Measurements from ENCODE around the gene GPC4. TPM values are rescaled to one million over a fixed set of nuclear protein-coding genes. Genes with fewer than 3 reads are reported as not detected.

GPC4 gene
- total and polyA plus RNA-seq, 10 of the 15 experiments (the other 5 are each of a cell fraction or from before 2014, with no cell fraction given): 0.04 to 5.8 (median 0.13) TPM

GRCh38 chrX:133306316-133306715, 109.0 kb downstream of the GPC4 start:
- ChIA-PET SMC1A (ENCODE audit: uncharacterized antibody, unreplicated experiment) (no interaction called here), POLR2A (no interaction called here), RAD21 (ENCODE audit: unreplicated experiment) (no interaction called here), CTCF (no interaction called here)
- H3K9me3 ChIP-seq (replicated peaks; ENCODE audit: control insufficient read depth, insufficient read depth, low read length): no peaks in the 10 kb centered on the region
- H3K4me2 ChIP-seq (ENCODE audit: control insufficient read depth, insufficient read depth): no peak overlapping the region
- no peak overlapping the region for H2AFZ ChIP-seq (ENCODE audit: control insufficient read depth, low read depth, low read length)
- no peaks in the 10 kb centered on the region for H4K20me1 ChIP-seq (ENCODE audit: control insufficient read depth, insufficient read depth)
- WGBS (ENCODE audit: insufficient coverage, insufficient replicate concordance, low lambda C conversion rate, missing lambda C conversion rate): 0% methylated on average over 3 of the region's 3 CpGs
- ATAC-seq: no peak
- no peak for FAIRE-seq
- intact Hi-C loops (cut with micrococcal nuclease; ENCODE audit: unreplicated experiment): no loop called here
- no peak for DNase-seq (ENCODE audit: low read depth, low spot score)
- in situ Hi-C loops (cut with MboI): no loop called here
- no peak overlapping the region for H3K9ac ChIP-seq (ENCODE audit: control insufficient read depth, insufficient read depth, low read length)
- no peaks in the 10 kb centered on the region for H3K79me2 ChIP-seq (ENCODE audit: control insufficient read depth, insufficient read depth, low read length)
- H3K27me3 ChIP-seq (replicated peaks in 1 of 2; ENCODE audit: control insufficient read depth in 2 of 2, insufficient read depth in 2 of 2, low read length in 1 of 2): no peaks in the 10 kb centered on the region
- H3K36me3 ChIP-seq (ENCODE audit: control insufficient read depth in 2 of 2, insufficient read depth in 2 of 2, low read length in 1 of 2): no peaks in the 10 kb centered on the region
- TF ChIP-seq ZNF207 (IDR thresholded peaks at IDR 0.05; ENCODE audit: borderline replicate concordance) (no peak), ZNF622 (IDR thresholded peaks at IDR 0.05) (no peak), USF2 (IDR thresholded peaks at IDR 0.05; ENCODE audit: borderline replicate concordance, low read depth, low read length) (no peak), ZZZ3 (IDR thresholded peaks at IDR 0.05; ENCODE audit: control insufficient read depth, insufficient read length, low read depth) (no peak), SMAD1 (IDR thresholded peaks at IDR 0.05; ENCODE audit: low read depth, partially characterized antibody) (no peak), RBBP5 (conservative IDR thresholded peaks at IDR 0.05) (no peak)
- H3K27ac ChIP-seq (ENCODE audit: control insufficient read depth, insufficient read depth): no peak overlapping the region
- BruUV-seq (replicated peaks): no TSS peak
- no peaks in the 10 kb centered on the region for H3K4me1 ChIP-seq (ENCODE audit: control insufficient read depth, insufficient read depth, low read length)
- no peak overlapping the region for H3K4me3 ChIP-seq

- H3K9me3 ChIP-seq (replicated peaks; ENCODE audit: control insufficient read depth, insufficient read depth, low read length): no peaks in the 10 kb centered on the region
- DNase-seq (ENCODE audit: low read depth, low spot score): no peak
- POLR2A ChIA-PET: no interaction called here
- no peaks in the 10 kb centered on the region for H3K4me1 ChIP-seq (ENCODE audit: control insufficient read depth, insufficient read depth, low read length)
- no peaks in the 10 kb centered on the region for H3K79me2 ChIP-seq (ENCODE audit: control insufficient read depth, insufficient read depth, low read length)
- no peak for FAIRE-seq
- CTCF ChIA-PET: no interaction called here
- no peaks in the 10 kb centered on the region for H4K20me1 ChIP-seq (ENCODE audit: control insufficient read depth, insufficient read depth)
- no peak overlapping the region for H3K27ac ChIP-seq (ENCODE audit: control insufficient read depth, insufficient read depth)
- SMC1A ChIA-PET (ENCODE audit: uncharacterized antibody, unreplicated experiment): interaction anchor here (0.7 kb wide), 1 partner anchor 20 kb away, joined by 3 read pairs; no protein-coding TSS in a partner anchor
- H2AFZ ChIP-seq (ENCODE audit: control insufficient read depth, low read depth, low read length): no peak overlapping the region
- intact Hi-C loops (cut with micrococcal nuclease; ENCODE audit: unreplicated experiment) (no loop called here), in situ Hi-C loops (cut with MboI) (no loop called here)
- H3K36me3 ChIP-seq (ENCODE audit: control insufficient read depth in 2 of 2, insufficient read depth in 2 of 2, low read length in 1 of 2): no peaks in the 10 kb centered on the region
- H3K9ac ChIP-seq (ENCODE audit: control insufficient read depth, insufficient read depth, low read length): no peak overlapping the region
- H3K27me3 ChIP-seq (replicated peaks in 1 of 2; ENCODE audit: control insufficient read depth in 2 of 2, insufficient read depth in 2 of 2, low read length in 1 of 2): no peaks in the 10 kb centered on the region
- TF ChIP-seq MLLT1 (IDR thresholded peaks at IDR 0.05) (no peak), ZNF217 (IDR thresholded peaks at IDR 0.05) (no peak), MTA2 (IDR thresholded peaks at IDR 0.05; ENCODE audit: low read depth) (no peak), ZZZ3 (IDR thresholded peaks at IDR 0.05; ENCODE audit: control insufficient read depth, insufficient read length, low read depth) (no peak), POLR2AphosphoS5 (IDR thresholded peaks at IDR 0.05; ENCODE audit: low read length) (no peak), STAT1 (conservative IDR thresholded peaks at IDR 0.05) (no peak), NR2C1 (IDR thresholded peaks at IDR 0.05) (no peak), ZBED1 (IDR thresholded peaks at IDR 0.05; ENCODE audit: borderline replicate concordance) (no peak), GATAD2B (conservative IDR thresholded peaks at IDR 0.05; ENCODE audit: low read depth) (no peak), NBN (IDR thresholded peaks at IDR 0.05) (no peak), ATF3 (IDR thresholded peaks at IDR 0.05; ENCODE audit: borderline replicate concordance, extremely low read depth, low read depth, low read length) (no peak), TAF1 (IDR thresholded peaks at IDR 0.05; ENCODE audit: borderline replicate concordance, low read depth, low read length) (no peak), LARP7 (IDR thresholded peaks at IDR 0.05) (no peak), STAT3 (IDR thresholded peaks at IDR 0.05; ENCODE audit: low read depth, low read length) (no peak), BACH1 (IDR thresholded peaks at IDR 0.05; ENCODE audit: borderline replicate concordance) (no peak)
- no peak for ATAC-seq
- H3K4me3 ChIP-seq: no peak overlapping the region
- H3K4me2 ChIP-seq (ENCODE audit: control insufficient read depth, insufficient read depth): no peak overlapping the region
- no TSS peak for BruUV-seq (replicated peaks)
- RAD21 ChIA-PET (ENCODE audit: unreplicated experiment): no interaction called here
Measured at GRCh38 chrX:133305348-133305747, 109.9 kb downstream of the GPC4 start.
